ENCODE data around the gene CMTM5.

GRCh38 chr14:23421594-23421993 lies 44.7 kb downstream of the CMTM5 start:
- TF ChIP-seq CTCF (conservative IDR thresholded peaks at IDR 0.05; ENCODE audit: low read length) (no peak), EZH2phosphoT487 (IDR thresholded peaks at IDR 0.05; ENCODE audit: borderline replicate concordance, low read depth, low read length) (no peak)

Measured in OCI-LY7 (cell line).